ENCODE measurements around the gene TXNDC17.
"Not testable (repeated sequence)": the region's sequence is repeated elsewhere in the genome, so short reads cannot be mapped to it uniquely, and the experiment has no call there.

The TXNDC17 gene

DNA sequence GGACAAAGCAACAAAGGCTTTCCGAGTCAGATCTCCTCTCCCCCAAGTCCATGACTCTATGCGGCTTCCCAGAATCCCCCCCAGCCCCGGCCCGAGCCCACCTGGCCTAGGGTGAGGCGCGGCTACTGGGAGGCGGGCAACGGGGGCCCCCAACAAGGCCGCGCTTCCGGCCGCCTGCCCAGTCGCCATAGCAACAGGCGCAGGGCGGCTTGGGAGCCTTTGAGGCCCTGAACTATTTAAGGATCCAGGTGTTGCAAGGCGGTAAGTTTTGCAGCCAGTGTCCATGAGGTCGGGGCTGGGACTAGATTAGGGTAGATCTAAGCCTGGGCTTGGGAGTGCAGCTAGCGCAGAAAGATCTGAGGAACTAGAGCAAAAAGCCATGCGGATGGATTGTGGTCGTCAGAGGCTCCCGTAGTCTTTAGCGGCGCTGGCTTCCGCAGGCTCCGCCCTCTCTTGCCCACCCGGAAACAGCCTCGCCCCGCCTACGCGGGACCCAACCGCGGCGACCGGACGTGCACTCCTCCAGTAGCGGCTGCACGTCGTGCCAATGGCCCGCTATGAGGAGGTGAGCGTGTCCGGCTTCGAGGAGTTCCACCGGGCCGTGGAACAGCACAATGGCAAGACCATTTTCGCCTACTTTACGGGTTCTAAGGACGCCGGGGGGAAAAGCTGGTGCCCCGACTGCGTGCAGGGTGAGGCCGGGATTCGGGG lies at the start of gene TXNDC17, which contains the start of gene KIAA0753:
TSS of gene TXNDC17 (plus strand) at position 525 of the 711 bp plus-strand sequence. CDS start at position 548, 23 bp downstream.
TSS of gene KIAA0753 (minus strand) at position 176 of the 711 bp plus-strand sequence. CDS start 5,608 bp downstream, outside the sequence.
- DNase-seq (ENCODE audit: low spot score) = peak; percentile 82

DNA sequence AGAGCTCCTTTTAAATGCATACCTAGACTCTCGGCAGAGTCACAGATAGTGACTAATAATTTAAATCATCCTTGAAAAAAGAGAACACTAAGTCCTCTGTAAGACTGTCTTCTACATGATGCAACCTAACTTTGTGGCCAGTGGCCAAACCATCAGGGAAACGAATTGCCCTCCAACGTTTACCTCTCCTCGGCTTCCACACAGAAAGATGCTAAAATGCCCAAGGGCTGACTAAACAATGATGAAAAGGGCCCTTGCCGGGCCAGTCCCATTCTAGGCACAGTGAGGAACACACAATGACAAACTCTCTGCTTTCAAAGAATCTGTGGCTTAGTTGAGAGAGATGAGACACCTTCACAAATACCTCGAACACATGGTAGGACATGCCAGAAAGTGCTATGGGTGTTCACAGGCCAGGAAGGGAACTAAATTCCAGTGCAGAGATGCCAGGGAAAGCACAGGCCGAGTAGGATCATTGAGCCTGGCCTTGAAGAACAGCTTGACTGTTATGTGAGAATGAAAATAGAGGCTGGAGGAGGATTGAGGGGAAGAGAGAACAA lies 49.2 kb upstream of the TXNDC17 start:
- no peak for DNase-seq (ENCODE audit: low spot score)

DNA sequence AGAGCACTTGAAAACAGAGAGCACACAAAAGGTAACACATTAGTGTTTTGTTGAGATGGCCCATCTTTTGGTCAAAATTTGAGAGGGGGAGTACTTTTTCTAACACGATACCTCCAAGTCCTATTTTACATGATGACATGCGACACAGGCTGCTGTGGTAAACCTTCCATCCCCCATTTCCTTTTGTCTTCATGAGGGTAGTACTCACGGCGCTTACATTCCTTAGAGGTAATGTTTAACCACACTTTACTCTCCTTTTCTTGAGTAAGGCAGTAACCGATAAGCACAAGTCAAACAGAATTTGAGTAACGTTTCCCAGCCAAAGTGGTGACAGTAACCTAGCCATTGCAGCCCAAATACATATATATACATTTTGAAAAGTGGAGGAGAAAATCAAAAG lies 48.7 kb upstream of the TXNDC17 start:
- DNase-seq (ENCODE audit: low spot score) = no peak

DNA sequence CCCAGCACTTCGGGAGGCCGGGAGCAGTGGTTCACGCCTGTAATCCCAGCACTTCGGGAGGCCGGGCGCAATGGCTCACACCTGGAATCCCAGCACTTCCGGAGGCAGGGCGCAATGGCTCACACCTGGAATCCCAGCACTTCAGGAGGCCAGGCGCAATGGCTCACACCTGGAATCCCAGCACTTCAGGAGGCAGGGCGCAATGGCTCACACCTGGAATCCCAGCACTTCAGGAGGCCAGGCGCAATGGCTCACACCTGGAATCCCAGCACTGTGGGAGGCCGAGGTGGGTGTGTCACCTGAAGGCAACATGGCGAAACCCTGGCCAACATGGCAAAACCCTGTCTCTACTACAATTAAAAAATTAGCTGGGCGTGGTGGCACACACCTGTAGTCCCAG lies 47.5 kb upstream of the TXNDC17 start:
- DNase-seq (ENCODE audit: low spot score) = not testable (repeated sequence)

DNA sequence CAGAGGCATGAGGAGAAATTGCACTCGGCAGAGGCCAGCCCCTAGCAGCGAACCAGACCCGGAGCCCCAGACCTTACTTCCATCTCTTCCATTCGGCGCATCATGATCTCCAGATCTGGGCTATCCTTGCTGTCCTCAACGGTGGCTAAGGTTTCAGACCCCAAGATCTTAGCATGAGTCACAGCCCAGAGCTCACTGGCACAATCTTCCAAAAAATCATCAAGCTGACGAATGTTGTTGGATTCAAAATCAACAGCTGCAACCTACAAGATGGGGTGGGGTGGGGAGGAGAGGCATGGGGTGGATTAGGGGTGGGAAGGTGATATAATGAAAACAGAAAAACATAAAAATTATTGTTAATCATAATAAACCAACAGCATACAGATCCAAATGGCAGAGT lies 44.8 kb upstream of the TXNDC17 start:
- no peak for DNase-seq (ENCODE audit: low spot score)

DNA sequence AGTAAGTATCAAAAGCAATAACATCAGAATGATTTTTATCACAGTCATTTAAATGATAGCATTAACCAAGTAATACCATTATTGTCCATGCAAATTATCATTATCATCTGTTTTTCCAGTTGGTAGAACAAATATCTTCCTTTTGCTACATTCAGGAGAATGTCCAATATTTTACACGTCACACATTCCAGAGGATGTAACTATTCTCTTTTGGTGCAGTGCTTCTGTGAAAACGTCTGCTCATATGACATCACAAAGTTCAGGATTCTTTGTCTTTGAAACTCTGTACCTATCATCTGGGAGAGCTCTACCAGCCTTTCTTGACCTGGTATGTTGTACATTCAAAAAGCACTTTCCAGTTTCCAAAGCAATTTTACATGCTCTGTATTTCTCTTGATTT lies 44.3 kb upstream of the TXNDC17 start:
- DNase-seq (ENCODE audit: low spot score) = no peak

DNA sequence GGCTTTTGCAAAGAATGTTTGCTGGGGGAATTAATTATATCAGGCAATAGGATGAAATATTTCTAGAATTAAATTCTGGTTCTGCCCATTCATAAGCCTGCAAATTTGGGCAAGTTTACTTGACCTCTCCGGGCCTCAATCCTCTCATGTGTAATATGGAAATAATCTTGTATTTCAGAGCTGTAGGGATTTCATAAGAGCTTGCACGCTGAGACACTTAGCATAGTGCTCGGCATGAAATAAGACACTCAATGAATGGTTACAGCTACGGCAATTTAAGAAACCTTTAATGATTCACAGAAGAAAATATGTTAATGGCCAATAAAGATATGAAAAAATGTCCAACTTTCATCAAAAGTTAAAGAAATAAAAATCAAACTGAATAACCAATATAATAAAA lies 43.9 kb upstream of the TXNDC17 start:
- DNase-seq (ENCODE audit: low spot score) = no peak

DNA sequence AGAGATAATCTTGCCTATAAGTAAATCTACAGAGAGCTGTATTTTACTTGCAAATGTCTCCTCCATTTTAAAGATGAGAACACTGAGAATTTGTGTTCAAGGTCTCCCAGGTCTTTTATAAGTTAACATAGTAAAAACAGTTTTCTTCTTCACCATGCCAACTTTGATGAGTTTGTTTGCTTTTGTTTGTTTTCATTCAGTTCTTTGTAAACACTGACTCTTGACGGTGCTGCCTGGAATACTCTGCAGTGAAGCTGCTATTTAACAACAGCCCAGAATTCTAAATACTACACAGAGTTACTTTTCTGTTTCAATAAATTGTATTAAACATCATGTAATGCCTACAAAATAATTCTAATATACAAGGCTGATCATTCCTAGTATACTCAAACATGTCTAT lies 43.1 kb upstream of the TXNDC17 start:
- no peak for DNase-seq (ENCODE audit: low spot score)

DNA sequence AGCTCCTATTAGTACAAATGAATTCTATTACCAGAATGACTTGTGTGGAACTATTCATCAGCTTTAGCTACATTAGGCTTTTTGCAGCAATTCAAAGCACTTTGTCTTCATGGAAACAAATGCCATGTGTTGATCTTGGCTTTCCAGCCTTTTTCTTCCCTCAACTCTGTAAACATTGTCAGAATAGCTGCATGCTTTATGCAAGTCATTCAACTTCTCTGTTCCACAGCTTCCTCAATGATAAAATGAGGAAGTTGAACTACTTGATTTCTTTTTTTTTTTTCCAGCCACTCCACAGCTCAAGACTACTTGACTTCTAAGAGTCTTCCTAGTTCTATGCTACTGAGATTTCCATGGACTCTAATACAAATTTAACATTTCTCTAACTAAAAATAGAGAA lies 41.5 kb upstream of the TXNDC17 start:
- peak; percentile 95 for DNase-seq (ENCODE audit: low spot score)

DNA sequence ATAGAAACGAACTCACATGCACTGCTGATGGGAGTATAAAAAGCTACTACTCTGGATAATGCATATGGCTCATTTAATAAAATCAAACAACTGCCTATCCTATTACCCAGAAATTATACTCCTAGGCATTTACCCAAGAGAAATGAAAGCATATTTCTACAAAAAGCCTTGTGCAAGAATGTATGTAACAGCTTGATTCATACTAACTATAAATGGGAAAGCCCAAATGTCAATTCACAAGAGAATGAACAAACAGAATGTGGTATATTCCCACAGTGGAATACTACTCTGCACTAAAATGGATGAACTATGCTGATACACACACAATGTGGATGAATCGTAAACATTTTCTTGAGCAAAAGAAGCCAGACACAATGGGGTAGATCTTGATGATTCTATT lies 38.7 kb upstream of the TXNDC17 start:
- no peak for DNase-seq (ENCODE audit: low spot score)

DNA sequence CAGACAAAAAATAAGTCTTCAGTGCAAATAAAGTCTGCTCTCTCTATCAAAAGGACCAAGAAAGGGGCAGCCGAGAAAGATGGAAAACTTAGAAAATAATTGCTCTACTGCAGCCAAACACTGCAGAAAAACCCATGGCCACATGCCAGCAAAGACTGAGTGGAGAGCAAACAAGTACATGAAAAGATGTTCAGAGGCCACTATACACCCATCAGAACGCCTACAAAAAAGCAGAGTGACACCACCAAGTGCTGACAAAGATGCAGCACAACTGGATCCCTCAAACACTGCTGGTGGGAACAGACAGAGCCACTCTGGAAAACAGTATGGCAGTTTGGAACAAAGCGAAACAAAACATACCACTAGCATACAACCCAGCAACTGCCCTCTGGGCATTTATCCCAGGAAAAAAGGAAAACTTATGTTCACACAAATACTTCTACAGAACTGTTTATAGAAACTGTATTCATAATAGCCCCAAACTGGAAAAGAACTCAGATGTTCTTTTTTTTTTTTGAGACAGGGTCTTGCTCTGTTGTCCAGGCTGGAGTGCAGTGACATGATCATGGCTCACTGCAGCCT lies 37.0 kb upstream of the TXNDC17 start:
- DNase-seq (ENCODE audit: low spot score) = no peak

DNA sequence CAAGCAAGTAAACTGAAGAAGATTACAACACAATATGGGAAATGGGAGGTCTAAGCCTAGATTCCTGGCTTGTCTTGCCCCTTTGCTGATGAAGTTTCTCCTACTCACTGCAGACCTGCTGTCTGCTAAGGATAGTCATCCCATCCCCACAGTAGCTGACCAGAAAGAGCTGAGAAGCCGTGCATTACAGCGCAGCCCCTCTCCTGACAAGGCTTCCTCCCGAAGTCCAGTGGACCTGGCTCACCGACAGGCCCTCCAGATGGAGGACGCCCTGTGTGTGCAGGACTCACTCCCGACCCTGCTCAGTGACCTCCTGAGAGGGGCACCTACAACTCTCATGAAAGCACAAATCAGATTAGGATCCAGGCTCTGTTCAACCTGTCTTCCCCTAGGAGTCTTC lies 35.7 kb upstream of the TXNDC17 start:
- no peak for DNase-seq (ENCODE audit: low spot score)

DNA sequence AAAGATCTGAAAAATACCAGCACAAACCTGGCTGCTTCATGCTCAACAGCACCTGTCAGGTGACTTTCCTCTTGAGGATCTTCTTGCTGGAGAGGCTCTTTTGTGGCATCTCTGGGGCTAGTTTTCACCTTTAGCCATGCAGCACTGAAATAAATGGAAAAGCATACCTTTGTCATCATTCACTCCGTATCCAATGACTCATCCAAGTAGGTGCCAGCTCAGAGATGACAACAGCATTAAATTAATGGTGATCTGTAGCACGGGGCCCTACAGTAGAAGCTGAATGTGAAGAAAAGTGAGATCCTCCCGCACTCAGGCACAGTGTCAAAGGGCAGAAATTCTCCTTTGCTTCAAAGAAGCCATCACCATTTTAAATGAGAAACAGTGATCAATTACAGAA lies 32.5 kb upstream of the TXNDC17 start:
- no peak for DNase-seq (ENCODE audit: low spot score)

DNA sequence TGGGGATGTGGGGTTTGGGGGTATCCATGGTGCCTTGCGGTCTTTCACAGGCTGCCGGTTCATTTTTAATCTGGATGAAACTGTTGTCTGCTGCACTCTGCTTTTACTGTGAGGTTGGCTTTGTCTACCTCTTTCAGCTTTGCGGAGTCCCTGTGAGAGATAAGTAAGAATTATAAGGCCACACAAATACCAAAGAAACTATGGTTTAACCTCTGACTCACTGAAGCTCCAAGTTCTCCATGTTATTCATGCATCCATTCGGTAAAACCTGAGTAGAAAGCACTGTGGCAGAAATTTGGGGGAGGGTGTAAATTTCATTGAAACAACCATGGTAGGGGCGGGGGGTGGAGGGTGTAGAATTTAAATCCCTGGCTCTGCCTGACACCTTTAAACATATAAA lies 30.8 kb upstream of the TXNDC17 start:
- no peak for DNase-seq (ENCODE audit: low spot score)

DNA sequence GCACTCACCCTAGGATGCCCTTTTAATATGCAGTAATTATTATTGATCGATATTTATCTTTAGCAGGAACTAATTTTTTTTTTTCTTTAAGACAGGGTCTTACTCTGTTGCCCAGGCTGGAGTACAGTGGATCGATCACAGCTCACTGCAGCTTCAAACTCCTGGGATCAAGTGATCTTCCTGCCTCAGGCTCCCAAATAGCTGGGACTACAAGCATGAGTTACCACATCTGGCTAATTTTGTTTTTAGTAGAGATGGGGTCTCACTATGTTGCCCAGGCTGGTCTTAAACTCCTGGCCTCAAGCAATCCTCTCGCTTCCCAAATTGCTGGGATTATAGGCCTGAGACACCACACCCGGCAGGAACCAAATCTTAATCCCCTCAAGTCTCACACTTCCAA lies 29.6 kb upstream of the TXNDC17 start:
- DNase-seq (ENCODE audit: low spot score) = no peak

DNA sequence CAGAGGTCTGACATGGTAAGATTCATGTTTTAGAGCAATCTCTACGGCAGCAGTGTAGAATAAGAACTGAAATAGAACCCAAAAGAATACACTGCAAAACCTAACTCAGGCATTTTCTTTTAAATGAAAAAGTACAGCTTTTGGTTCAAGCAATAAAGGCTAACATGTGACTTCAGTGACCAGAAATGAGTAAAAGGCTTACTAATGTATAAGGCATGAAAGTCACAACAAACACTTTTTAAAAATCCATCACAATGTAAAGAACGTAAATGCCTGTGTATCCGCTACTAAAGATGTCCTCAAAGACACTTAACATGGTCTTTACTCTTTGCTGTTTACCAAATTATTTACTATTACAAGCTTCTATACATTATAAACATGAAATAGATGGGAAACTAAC lies 16.9 kb upstream of the TXNDC17 start:
- DNase-seq (ENCODE audit: low spot score) = no peak

DNA sequence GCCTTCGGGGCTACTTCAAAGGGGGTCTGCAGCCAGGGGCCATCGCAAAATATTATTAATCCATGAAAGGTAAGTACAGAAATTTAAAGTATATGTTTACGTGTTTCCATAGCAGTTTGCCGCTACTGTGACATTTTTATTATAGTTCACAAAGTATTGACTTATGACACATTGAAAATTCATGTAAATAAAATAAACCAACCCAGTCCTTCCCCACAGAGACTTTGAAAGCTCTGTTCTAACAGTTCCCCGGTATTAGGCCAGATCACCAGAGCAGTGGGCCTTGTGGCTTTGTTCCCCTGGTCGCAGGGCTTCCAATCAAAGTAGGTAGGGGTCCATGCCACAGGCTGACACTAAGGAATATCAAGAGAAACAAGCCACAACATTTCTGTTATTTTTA lies 14.2 kb upstream of the TXNDC17 start:
- no peak for DNase-seq (ENCODE audit: low spot score)

DNA sequence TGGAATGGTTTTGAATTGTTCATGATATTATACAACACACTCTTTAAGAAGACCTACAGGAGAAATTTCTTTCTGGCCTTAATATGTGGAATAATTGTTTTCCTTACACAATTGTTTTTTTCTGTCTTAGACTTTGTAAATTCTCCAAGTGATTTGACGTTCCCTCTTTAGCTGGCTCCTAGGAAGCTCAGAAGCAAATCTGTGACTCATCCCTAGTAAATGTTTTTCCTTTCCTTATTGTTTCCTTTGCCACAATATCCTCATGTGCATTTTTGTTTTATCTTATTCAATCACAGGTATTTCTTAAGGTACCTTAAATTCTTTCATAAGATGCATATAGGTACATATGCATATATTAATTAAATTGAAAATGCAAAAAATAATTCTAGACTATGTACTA lies 13.8 kb upstream of the TXNDC17 start:
- DNase-seq (ENCODE audit: low spot score) = no peak

DNA sequence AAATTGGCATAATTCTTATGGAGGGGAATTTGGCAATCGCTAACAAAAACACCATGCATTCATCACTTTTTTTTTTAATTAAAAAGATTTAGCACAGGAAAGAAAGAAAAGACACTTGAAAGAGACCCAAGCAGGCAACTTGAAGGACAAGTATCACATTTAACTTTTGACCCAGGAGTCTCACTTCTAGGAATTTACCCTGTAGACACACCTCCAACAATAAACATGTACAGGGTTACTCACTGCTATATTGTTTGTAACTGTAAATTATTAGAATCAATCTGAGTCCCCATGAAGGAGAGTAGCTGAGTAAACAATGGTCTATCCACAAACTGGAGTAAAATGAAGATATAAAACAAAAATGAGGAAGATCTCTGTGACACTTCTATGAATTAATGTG lies 10.5 kb upstream of the TXNDC17 start:
- DNase-seq (ENCODE audit: low spot score) = no peak

DNA sequence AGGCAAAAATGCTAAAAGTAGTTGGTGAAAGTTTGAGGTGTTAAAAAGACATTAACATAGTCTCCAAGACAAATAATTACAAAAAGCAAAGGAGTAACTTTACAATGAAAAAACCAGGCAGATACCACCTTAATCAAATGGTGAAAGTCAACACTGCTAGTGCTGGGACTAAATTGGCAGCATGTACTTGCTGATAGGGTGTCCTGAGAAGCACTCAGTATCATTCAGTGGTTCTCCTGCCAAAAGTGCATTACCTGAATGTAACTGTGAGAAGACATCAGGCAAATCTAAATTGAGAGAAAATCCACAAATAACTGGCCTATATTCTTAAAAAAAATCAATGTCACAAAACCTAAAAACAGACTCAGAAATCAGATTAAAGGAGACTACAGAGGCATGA lies 8.3 kb upstream of the TXNDC17 start:
- no peak for DNase-seq (ENCODE audit: low spot score)

DNA sequence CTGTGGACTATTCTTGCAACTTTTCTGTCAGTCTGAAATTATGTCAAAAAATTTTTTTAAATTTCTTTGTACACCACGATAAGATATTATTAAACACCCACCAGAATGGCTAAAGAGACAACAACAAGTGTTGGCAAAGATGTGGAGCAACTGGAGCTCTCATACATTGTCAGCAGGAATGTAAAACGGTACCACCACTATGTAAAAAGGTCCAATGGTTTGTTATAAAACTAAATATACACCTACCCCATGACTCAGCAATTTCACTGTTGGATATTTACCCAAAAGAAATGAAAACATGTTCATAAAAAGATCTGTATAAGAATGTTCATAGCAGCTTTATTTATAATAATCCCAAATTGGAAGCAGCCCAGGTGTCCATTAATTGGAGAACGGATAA lies 7.6 kb upstream of the TXNDC17 start:
- DNase-seq (ENCODE audit: low spot score) = no peak

DNA sequence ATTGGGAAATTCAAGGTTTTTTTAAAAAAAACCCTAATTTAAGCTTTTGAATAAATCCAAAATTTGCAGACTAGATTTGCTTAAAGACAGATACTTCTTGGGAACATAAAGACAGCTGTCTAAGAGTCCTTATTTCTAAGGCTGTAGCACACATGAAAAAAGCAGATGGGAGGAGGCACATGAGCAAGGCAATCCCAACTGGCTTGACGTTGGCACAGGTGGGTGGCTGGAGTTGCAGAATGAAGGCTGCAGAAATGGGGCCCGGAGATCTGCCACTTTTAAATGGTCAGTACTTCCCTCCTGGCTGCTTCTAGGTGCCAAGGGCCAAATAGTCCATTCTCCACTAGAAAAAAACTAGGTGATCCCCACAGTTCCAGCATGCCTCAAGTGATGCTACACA lies 4.8 kb upstream of the TXNDC17 start:
- DNase-seq (ENCODE audit: low spot score) = no peak

DNA sequence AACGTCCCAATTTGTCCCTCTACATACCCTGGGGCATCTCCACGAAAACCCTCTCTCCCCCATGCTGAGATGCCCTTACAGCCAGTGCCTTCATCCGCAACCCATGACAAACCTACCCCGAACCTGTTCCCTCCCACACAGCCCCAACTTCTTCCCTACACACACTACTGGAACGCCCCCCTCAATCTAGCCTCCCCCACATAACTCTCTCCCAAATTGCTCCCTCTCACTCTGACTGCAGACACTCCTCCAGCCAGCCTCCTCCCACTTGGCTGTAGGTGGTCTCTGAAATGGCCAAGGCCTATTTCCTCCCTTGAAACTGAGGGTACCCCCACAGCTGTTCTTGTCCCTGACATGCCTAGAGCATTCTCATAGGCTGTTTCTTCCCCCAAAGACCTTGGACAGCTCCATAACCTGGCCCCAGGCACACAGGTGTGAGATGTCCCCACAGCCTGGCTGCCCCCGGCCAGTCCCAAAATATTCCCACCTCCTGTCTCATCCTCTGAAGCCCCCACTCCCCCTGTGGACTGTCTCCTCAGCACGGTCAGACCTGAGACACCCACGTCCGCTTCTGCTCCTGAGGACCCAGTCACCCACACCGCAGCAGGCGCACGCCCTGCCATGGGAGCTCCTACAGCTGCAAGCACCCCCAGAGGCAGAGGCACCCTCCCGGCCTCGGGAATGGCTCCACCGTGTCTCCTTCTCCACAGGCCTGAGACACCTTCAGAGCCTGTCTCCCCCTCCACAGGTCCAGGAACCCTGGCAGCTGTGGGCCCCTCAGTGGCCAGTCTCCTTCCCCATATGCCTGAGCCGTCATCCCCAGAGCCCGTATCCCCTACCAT lies 4.0 kb upstream of the TXNDC17 start:
- DNase-seq (ENCODE audit: low spot score) = no peak

All from pons (tissue), 1 donor.